IMR-90 (cell line): ENCODE data around the gene SLC5A3. TPM values are rescaled to one million over a fixed set of nuclear protein-coding genes. Genes with fewer than 3 reads are reported as not detected.

Experiments
- ATAC-seq: fragments of 200-7000 bp; cut with Tn5 transposase; 2 replicates; pipeline ENCODE4 v1.9.1; 2020; ENCODE audit warnings: low read depth, mild to moderate bottlenecking, moderate library complexity
- BruUV-seq: library from RNA; stranded (reverse); fragments of 400-500 nt; replicated peaks from 2 replicates; lab custom pipeline; 2021; lab: Mats Ljungman, UMichigan
- CTCF ChIA-PET: fragments of 300-600 bp; formaldehyde crosslinking; extraction: SDS; loops from one replicate; lab custom pipeline; 2021; ENCODE audit warnings: antibody characterized with exemption; lab: Yijun Ruan, JAX
- POLR2A ChIA-PET: fragments of 300-600 bp; sonication (Branson Sonifier 250); formaldehyde crosslinking; loops from one replicate; lab custom pipeline; 2022; ENCODE audit warnings: antibody characterized with exemption; ENCODE audit not compliant: unreplicated experiment; lab: Charles Lee
- DNase-seq: peaks from one replicate; pipeline ENCODE4 v3.0.0; 2013
- H2AFZ ChIP-seq: replicated peaks from 2 replicates; pipeline ENCODE3; 2013; ENCODE audit warnings: low read length, mild to moderate bottlenecking; ENCODE audit not compliant: poor library complexity
- H2AK5ac ChIP-seq: 2 replicates; pipeline ENCODE4 v1.6.1; 2013; ENCODE audit warnings: low read depth, low read length, inconsistent platforms
- H2AK9ac ChIP-seq: replicated peaks from 2 replicates; pipeline ENCODE3; 2013; ENCODE audit warnings: mild to moderate bottlenecking, low read depth, low read length, moderate library complexity; ENCODE audit not compliant: poor library complexity
- H2BK120ac ChIP-seq: 2 replicates; pipeline ENCODE4 v1.6.1; 2013; ENCODE audit warnings: low read depth, low read length, inconsistent platforms
- H2BK15ac ChIP-seq: 3 replicates; pipeline ENCODE4 v1.6.1; 2013; ENCODE audit warnings: low read depth, low read length, inconsistent platforms
- H2BK20ac ChIP-seq: 2 replicates; pipeline ENCODE4 v1.6.1; 2013; ENCODE audit warnings: low read depth, mild to moderate bottlenecking, inconsistent platforms, low read length, moderate library complexity
- H2BK5ac ChIP-seq: 2 replicates; pipeline ENCODE4 v1.6.1; 2013; ENCODE audit warnings: mild to moderate bottlenecking, low read depth, low read length, inconsistent platforms; ENCODE audit not compliant: poor library complexity, severe bottlenecking
- H3K14ac ChIP-seq: replicated peaks from 2 replicates; pipeline ENCODE4 v1.6.1; 2013; ENCODE audit warnings: low read depth, low read length, inconsistent platforms
- H3K18ac ChIP-seq: 2 replicates; pipeline ENCODE4 v1.6.1; 2013; ENCODE audit warnings: low read depth, low read length, control low read depth
- H3K23ac ChIP-seq: 2 replicates; pipeline ENCODE4 v1.6.1; 2013; ENCODE audit warnings: low read depth, low read length, inconsistent platforms
- H3K27ac ChIP-seq: 2 replicates; pipeline ENCODE4 v1.5.1; 2013; ENCODE audit warnings: mild to moderate bottlenecking, control low read depth, low read length; ENCODE audit not compliant: insufficient read depth
- H3K27me3 ChIP-seq: 2 replicates; pipeline ENCODE4 v1.6.1; 2013; ENCODE audit warnings: low read length; ENCODE audit not compliant: control insufficient read depth, insufficient read depth
- H3K36me3 ChIP-seq: 2 replicates; pipeline ENCODE4 v1.6.1; 2013; ENCODE audit warnings: low read length, mixed read lengths; ENCODE audit not compliant: control insufficient read depth, insufficient read depth
- H3K4ac ChIP-seq: 2 replicates; pipeline ENCODE4 v1.6.1; 2013; ENCODE audit warnings: low read depth, low read length, inconsistent platforms
- H3K4me1 ChIP-seq: 2 replicates; pipeline ENCODE4 v1.6.1; 2013; ENCODE audit warnings: low read length, mixed read lengths; ENCODE audit not compliant: control insufficient read depth, insufficient read depth
- H3K4me2 ChIP-seq: 2 replicates; pipeline ENCODE4 v1.6.1; 2013; ENCODE audit warnings: low read depth, mild to moderate bottlenecking, control low read depth, low read length, moderate library complexity
- H3K4me3 ChIP-seq: 2 replicates; pipeline ENCODE4 v1.5.1; 2013; ENCODE audit warnings: low read depth, mild to moderate bottlenecking, control low read depth, low read length, moderate library complexity; ENCODE audit not compliant: insufficient read depth
- H3K56ac ChIP-seq: 2 replicates; pipeline ENCODE4 v1.6.1; 2013; ENCODE audit warnings: low read length, inconsistent platforms; ENCODE audit not compliant: insufficient read depth; ENCODE audit errors: extremely low read depth
- H3K79me1 ChIP-seq, 2 experiments: 2 replicates each; pipeline ENCODE4 v1.6.1; 2013; ENCODE audit warnings: low read length in 2 of 2, inconsistent platforms in 1 of 2, low read depth in 1 of 2
- H3K9ac ChIP-seq: 2 replicates; pipeline ENCODE4 v1.6.1; 2013; ENCODE audit warnings: low read depth, low read length, control low read depth
- H3K9me1 ChIP-seq: 2 replicates; pipeline ENCODE4 v1.6.1; 2013; ENCODE audit warnings: low read length, inconsistent platforms; ENCODE audit not compliant: insufficient read depth
- H3K9me3 ChIP-seq: 2 replicates; pipeline ENCODE4 v1.6.1; 2013; ENCODE audit warnings: low read length; ENCODE audit not compliant: control insufficient read depth, insufficient read depth
- H4K20me1 ChIP-seq: 2 replicates; pipeline ENCODE4 v1.6.1; 2013; ENCODE audit warnings: low read length, inconsistent platforms; ENCODE audit not compliant: insufficient read depth
- H4K5ac ChIP-seq: 2 replicates; pipeline ENCODE4 v1.6.1; 2013; ENCODE audit warnings: mild to moderate bottlenecking, low read depth, low read length, control low read depth
- H4K8ac ChIP-seq, 2 experiments: 2 replicates each; pipeline ENCODE4 v1.6.1; 2013; ENCODE audit warnings: low read depth in 2 of 2, low read length in 2 of 2, control low read depth in 1 of 2, inconsistent platforms in 1 of 2
- H4K91ac ChIP-seq: 2 replicates; pipeline ENCODE4 v1.6.1; 2013; ENCODE audit warnings: low read depth, low read length, inconsistent platforms; ENCODE audit not compliant: insufficient read depth
- MAFK ChIP-seq: IDR thresholded peaks from 2 replicates; pipeline ENCODE4 v1.6.1; 2012; ENCODE audit warnings: low read depth, low read length, improper control_type of control experiment
- WGBS, 2 experiments: methylation state at CpG; one replicate each; pipeline versions ENCODE4 v1.1.5 to v1.1.7; 2013; ENCODE audit warnings: missing lambda C conversion rate in 2 of 2; ENCODE audit not compliant: insufficient read length in 1 of 2; ENCODE audit errors: extremely low coverage in 2 of 2; 5-methylcytosine and 5-hydroxymethylcytosine counted together
- dilution Hi-C: fragments of 300-500 bp; cut with HindIII; formaldehyde crosslinking; loops from one replicate; pipeline ENCODE4 v1.14.3; 2018; ENCODE audit warnings: low sequenced_read_pairs; ENCODE audit not compliant: unreplicated experiment
- in situ Hi-C: fragments of 300-500 bp; cut with MboI; formaldehyde crosslinking; loops from 3 replicates; pipeline ENCODE4 v1.14.3; 2019; ENCODE audit warnings: low sequenced_read_pairs, inconsistent platforms, mixed read lengths
- intact Hi-C: fragments of 100-400 bp; cut with micrococcal nuclease; formaldehyde crosslinking; loops from 2 replicates; pipeline ENCODE4 v1.10.0; 2022
- polyA plus RNA-seq, 3 experiments: library from polyadenylated mRNA; depleted of rRNA; stranded (reverse); fragments of >200 nt; gene quantifications; 2 replicates each; pipeline ENCODE4 v1.2.3, GENCODE V29; 2012; ENCODE audit warnings: low replicate concordance in 1 of 3
- total RNA-seq: library from RNA; depleted of rRNA; stranded (reverse); fragments of >200 nt; gene quantifications from 2 replicates; pipeline ENCODE4 v1.2.3, GENCODE V29; 2012
- TF ChIP-seq, protein P1 (sequence below): fragments of 150-350 bp; IDR thresholded peaks from 2 replicates; pipeline ENCODE4 v1.6.1; 2017; ENCODE audit warnings: mild to moderate bottlenecking, antibody characterized with exemption, low read length, low read depth

SLC5A3 gene
- total and polyA plus RNA-seq, 2 of the 4 experiments (the other 2 are of a cell fraction) = 1.8 to 9.9 TPM

DNA sequence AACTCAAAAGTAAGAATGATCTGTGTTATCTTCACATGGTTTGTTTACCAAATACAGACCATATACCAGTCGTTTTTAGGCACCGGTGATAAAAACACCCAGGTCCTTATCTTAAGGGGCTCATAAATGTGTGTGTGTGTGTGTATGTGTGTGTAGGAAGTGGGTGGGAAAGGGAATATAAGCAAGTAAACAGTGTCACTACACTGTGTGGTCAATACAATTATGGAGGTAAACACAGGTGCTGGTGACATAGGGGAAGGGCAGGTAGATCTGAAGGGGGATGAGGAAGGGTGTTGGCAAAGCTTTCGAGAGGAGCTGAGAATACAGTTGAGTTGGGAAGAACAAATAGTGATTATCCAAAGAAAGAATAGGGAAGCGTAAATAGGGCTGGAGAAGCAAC, 19.1 kb upstream of the SLC5A3 start:
- no peaks in the 10 kb centered on the region for H3K9me1 ChIP-seq
- no peak for ATAC-seq
- no peak overlapping the region for H4K8ac ChIP-seq
- CTCF ChIA-PET = no interaction called here
- POLR2A ChIA-PET = no interaction called here
- H3K18ac ChIP-seq = no peak overlapping the region
- no peak overlapping the region for H3K23ac ChIP-seq
- no peaks in the 10 kb centered on the region for H3K4me1 ChIP-seq
- dilution Hi-C loops = no loop called here
- H3K4me3 ChIP-seq = no peak overlapping the region
- H3K14ac ChIP-seq = no peak overlapping the region
- H2AK9ac ChIP-seq = no peak overlapping the region
- no peak overlapping the region for H3K4ac ChIP-seq
- no peak overlapping the region for H3K4me2 ChIP-seq
- no peak overlapping the region for H2AFZ ChIP-seq
- no peak overlapping the region for H3K56ac ChIP-seq
- no peak overlapping the region for H3K27ac ChIP-seq
- H2BK20ac ChIP-seq = no peak overlapping the region
- no peak overlapping the region for H2AK5ac ChIP-seq
- no peak overlapping the region for H2BK120ac ChIP-seq
- H3K9ac ChIP-seq = no peak overlapping the region
- no peak overlapping the region for H4K5ac ChIP-seq
- H2BK5ac ChIP-seq = no peak overlapping the region
- TF ChIP-seq, protein P1, sequence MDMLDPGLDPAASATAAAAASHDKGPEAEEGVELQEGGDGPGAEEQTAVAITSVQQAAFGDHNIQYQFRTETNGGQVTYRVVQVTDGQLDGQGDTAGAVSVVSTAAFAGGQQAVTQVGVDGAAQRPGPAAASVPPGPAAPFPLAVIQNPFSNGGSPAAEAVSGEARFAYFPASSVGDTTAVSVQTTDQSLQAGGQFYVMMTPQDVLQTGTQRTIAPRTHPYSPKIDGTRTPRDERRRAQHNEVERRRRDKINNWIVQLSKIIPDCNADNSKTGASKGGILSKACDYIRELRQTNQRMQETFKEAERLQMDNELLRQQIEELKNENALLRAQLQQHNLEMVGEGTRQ = no peak
- TF ChIP-seq MAFK = no peak
- no peaks in the 10 kb centered on the region for H4K20me1 ChIP-seq
- DNase-seq = no peak
- intact Hi-C loops = no loop called here
- in situ Hi-C loops = no loop called here
- no peaks in the 10 kb centered on the region for H3K36me3 ChIP-seq
- no peaks in the 10 kb centered on the region for H3K79me1 ChIP-seq
- no peak overlapping the region for H4K91ac ChIP-seq
- H2BK15ac ChIP-seq = no peak overlapping the region
- H3K27me3 ChIP-seq = peaks cover 4% of the 10 kb centered on the region
- WGBS, 2 experiments = 93% methylated on average over 2 of the region's 4 CpGs; no CpG with 5 or more reads in 1 of the 2 experiments
- H3K9me3 ChIP-seq = no peaks in the 10 kb centered on the region
- no TSS peak for BruUV-seq
